GM19023 (cell line): ENCODE results near the gene RAD51AP1.

Source experiments
- ATAC-seq: cut with Tn5 transposase; IDR thresholded peaks from one replicate; pipeline ENCODE4 v1.9.1; 2021; ENCODE audit warnings: mild to moderate bottlenecking, moderate library complexity; ENCODE audit not compliant: unreplicated experiment

The RAD51AP1 gene

GRCh38 chr12:4589941-4590340 is 51.3 kb downstream of the RAD51AP1 start:
- ATAC-seq: no peak

GRCh38 chr12:4591180-4591687 is 52.5 kb downstream of the RAD51AP1 start:
- ATAC-seq: no peak

GRCh38 chr12:4595881-4596280 is 57.2 kb downstream of the RAD51AP1 start:
- no peak for ATAC-seq

- no peak for ATAC-seq
Measured at GRCh38 chr12:4603421-4603820, 64.7 kb downstream of the RAD51AP1 start.

- no peak for ATAC-seq
Measured at GRCh38 chr12:4603946-4604345, 65.3 kb downstream of the RAD51AP1 start.

- peak; percentile 97 for ATAC-seq
Measured at GRCh38 chr12:4604684-4605193, 66.0 kb downstream of the RAD51AP1 start.

GRCh38 chr12:4607056-4607455 is 68.4 kb downstream of the RAD51AP1 start:
- ATAC-seq: no peak

- no peak for ATAC-seq
Measured at GRCh38 chr12:4609071-4609470, 70.4 kb downstream of the RAD51AP1 start.
